Lower leg skin (tissue), 3 donors: ENCODE results near the gene PPFIBP2.

Experiments
- CTCF ChIP-seq, 3 donors: fragments of 450-650 bp; IDR thresholded peaks; one replicate each; pipeline ENCODE4 v1.5.1; 2016; ENCODE audit warnings: antibody characterized with exemption in 3 of 3, mild to moderate bottlenecking in 3 of 3, moderate library complexity in 2 of 3
- POLR2A ChIP-seq, 2 donors: fragments of 450-650 bp; IDR thresholded peaks; one replicate each; pipeline ENCODE4 v1.6.1; 2016 to 2017; ENCODE audit warnings: antibody characterized with exemption in 2 of 2, mild to moderate bottlenecking in 1 of 2, moderate library complexity in 1 of 2

- no peak for TF ChIP-seq CTCF (IDR thresholded peaks at IDR 0.05)
- TF ChIP-seq POLR2A (IDR thresholded peaks at IDR 0.05) = no peak
These were observed 58.4 kb downstream of the PPFIBP2 start for GRCh38 chr11:7572001-7572712.
